DND-41 (cell line): ENCODE results near the gene FAM98B.

Experiments
- ATAC-seq: fragments of 200-7000 bp; cut with Tn5 transposase; 3 replicates; pipeline ENCODE4 v1.9.1; 2021; ENCODE audit warnings: low read depth; ENCODE audit not compliant: insufficient read depth
- DNase-seq: peaks from one replicate; pipeline ENCODE4 v3.0.0-alpha.2; 2020
- H2AFZ ChIP-seq: 2 replicates; pipeline ENCODE4 v1.6.0; 2012; ENCODE audit warnings: low read depth, low read length
- H3K27ac ChIP-seq: 2 replicates; pipeline ENCODE4 v1.5.1; 2012; ENCODE audit warnings: low read length, inconsistent platforms
- H3K27me3 ChIP-seq: fragments of 200-600 bp; sonication (generic); 2 replicates; pipeline ENCODE4 v1.6.0; 2012; ENCODE audit warnings: low read length, mild to moderate bottlenecking, inconsistent platforms; ENCODE audit not compliant: insufficient read depth, poor library complexity
- H3K36me3 ChIP-seq: 2 replicates; pipeline ENCODE4 v1.5.1; 2012; ENCODE audit warnings: low read length, inconsistent platforms; ENCODE audit not compliant: insufficient read depth
- H3K4me1 ChIP-seq: 2 replicates; pipeline ENCODE4 v1.5.1; 2012; ENCODE audit warnings: mild to moderate bottlenecking, low read length; ENCODE audit not compliant: insufficient read depth
- H3K4me2 ChIP-seq: 2 replicates; pipeline ENCODE4 v1.6.0; 2012; ENCODE audit warnings: mild to moderate bottlenecking, moderate library complexity, low read length, inconsistent platforms; ENCODE audit not compliant: insufficient read depth
- H3K4me3 ChIP-seq, 2 experiments: fragments of 200-600 bp in 1 of 2; shearing (Covaris generic) in 1 of 2; 2 replicates each; pipeline ENCODE4 v1.5.1; 2012 to 2016; ENCODE audit warnings: inconsistent platforms in 2 of 2, low read length in 2 of 2, mild to moderate bottlenecking in 2 of 2, low read depth in 1 of 2, moderate library complexity in 1 of 2
- H3K79me2 ChIP-seq: 2 replicates; pipeline ENCODE4 v1.6.0; 2012; ENCODE audit warnings: low read length, inconsistent platforms; ENCODE audit not compliant: insufficient read depth
- H3K9ac ChIP-seq: 2 replicates; pipeline ENCODE4 v1.6.0; 2012; ENCODE audit warnings: low read depth, mild to moderate bottlenecking, inconsistent platforms, low read length, moderate library complexity
- H3K9me3 ChIP-seq: 2 replicates; pipeline ENCODE4 v1.5.1; 2012; ENCODE audit warnings: low read length, moderate library complexity, mild to moderate bottlenecking, inconsistent platforms; ENCODE audit not compliant: insufficient read depth, severe bottlenecking
- H4K20me1 ChIP-seq: 2 replicates; pipeline ENCODE4 v1.6.0; 2012; ENCODE audit warnings: low read length; ENCODE audit not compliant: insufficient read depth
- EZH2 ChIP-seq: IDR thresholded peaks from 3 replicates; pipeline ENCODE4 v1.6.1; 2012; ENCODE audit warnings: borderline replicate concordance, low read depth, mild to moderate bottlenecking, moderate library complexity, low read length, inconsistent platforms; ENCODE audit not compliant: severe bottlenecking
- TF ChIP-seq, protein P1 (sequence below): IDR thresholded peaks from 2 replicates; pipeline ENCODE4 v1.5.1; 2012; ENCODE audit warnings: borderline replicate concordance, low read length, moderate library complexity, mild to moderate bottlenecking; ENCODE audit not compliant: poor library complexity, severe bottlenecking; ENCODE audit errors: extremely low read depth

Gene FAM98B

GRCh38 chr15:38487378-38487777 is 33.5 kb downstream of the FAM98B start:
- H3K4me3 ChIP-seq: no peak overlapping the region
- ATAC-seq (no peak), DNase-seq (no peak)
- H3K4me1 ChIP-seq: no peaks in the 10 kb centered on the region
- no peak overlapping the region for H3K4me2 ChIP-seq
- H3K27me3 ChIP-seq: no peaks in the 10 kb centered on the region
- no peak overlapping the region for H3K9ac ChIP-seq
- no peaks in the 10 kb centered on the region for H3K79me2 ChIP-seq
- H4K20me1 ChIP-seq: no peaks in the 10 kb centered on the region
- H3K9me3 ChIP-seq: no peaks in the 10 kb centered on the region
- H3K36me3 ChIP-seq: peaks cover 34% of the 10 kb centered on the region; the same call in 1 of the 2 replicates
- H3K27ac ChIP-seq: no peak overlapping the region
- TF ChIP-seq, protein P1, sequence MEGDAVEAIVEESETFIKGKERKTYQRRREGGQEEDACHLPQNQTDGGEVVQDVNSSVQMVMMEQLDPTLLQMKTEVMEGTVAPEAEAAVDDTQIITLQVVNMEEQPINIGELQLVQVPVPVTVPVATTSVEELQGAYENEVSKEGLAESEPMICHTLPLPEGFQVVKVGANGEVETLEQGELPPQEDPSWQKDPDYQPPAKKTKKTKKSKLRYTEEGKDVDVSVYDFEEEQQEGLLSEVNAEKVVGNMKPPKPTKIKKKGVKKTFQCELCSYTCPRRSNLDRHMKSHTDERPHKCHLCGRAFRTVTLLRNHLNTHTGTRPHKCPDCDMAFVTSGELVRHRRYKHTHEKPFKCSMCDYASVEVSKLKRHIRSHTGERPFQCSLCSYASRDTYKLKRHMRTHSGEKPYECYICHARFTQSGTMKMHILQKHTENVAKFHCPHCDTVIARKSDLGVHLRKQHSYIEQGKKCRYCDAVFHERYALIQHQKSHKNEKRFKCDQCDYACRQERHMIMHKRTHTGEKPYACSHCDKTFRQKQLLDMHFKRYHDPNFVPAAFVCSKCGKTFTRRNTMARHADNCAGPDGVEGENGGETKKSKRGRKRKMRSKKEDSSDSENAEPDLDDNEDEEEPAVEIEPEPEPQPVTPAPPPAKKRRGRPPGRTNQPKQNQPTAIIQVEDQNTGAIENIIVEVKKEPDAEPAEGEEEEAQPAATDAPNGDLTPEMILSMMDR: no peak
- no peak for TF ChIP-seq EZH2
- no peak overlapping the region for H2AFZ ChIP-seq

DNA sequence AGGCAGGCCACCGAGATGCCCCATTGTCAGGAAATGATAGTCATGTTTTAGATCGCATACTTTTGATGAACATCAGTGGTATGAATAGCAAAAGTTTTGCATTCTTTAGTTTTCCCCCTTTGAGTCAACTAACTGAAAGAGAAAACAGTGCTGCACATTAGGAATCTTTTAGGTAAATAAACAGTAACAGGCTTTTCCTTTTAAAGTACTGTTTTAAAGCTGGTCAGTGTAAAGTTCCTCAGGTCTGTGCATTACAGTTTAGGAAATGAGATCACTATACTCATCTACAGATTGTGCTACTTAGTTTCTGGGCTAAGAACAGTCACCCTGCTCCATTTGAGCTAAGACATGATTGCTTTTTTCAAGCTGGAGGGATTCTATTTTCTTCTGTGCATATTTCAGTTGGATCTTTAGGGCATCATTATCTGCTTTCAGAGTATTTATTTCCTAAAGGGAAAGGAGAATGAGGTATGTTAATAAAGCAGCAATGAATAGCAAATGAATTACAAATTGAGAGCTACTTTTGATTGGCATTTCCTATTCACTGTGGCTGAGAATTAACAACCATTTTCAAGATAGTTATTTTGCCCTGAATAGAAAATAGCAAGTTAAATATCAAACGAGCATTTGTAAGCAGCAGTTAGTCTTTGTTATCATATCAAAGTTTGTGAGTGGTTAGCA is 36.5 kb downstream of the FAM98B start:
- Histone ChIP-seq H3K4me3 (no peak overlapping the region), H3K27me3 (no peaks in the 10 kb centered on the region), H3K9ac (no peak overlapping the region), H2AFZ (no peak overlapping the region), H3K27ac (no peak overlapping the region), H3K4me1 (no peaks in the 10 kb centered on the region), H3K79me2 (no peaks in the 10 kb centered on the region), H3K36me3 (peaks cover 43% of the 10 kb centered on the region; the same call in 1 of the 2 replicates), H4K20me1 (no peaks in the 10 kb centered on the region), H3K9me3 (no peaks in the 10 kb centered on the region), H3K4me2 (no peak overlapping the region)
- DNase-seq: no peak
- TF ChIP-seq EZH2: no peak
- TF ChIP-seq, protein P1: no peak
- ATAC-seq: no peak

GRCh38 chr15:38496151-38496550 is 42.2 kb downstream of the FAM98B start:
- Histone ChIP-seq H4K20me1 (no peaks in the 10 kb centered on the region), H3K4me1 (no peaks in the 10 kb centered on the region), H3K4me3 (no peak overlapping the region), H3K27me3 (no peaks in the 10 kb centered on the region), H3K9ac (no peak overlapping the region), H3K36me3 (peaks cover 38% of the 10 kb centered on the region), H3K79me2 (no peaks in the 10 kb centered on the region), H3K27ac (no peak overlapping the region), H2AFZ (no peak overlapping the region), H3K4me2 (no peak overlapping the region), H3K9me3 (no peaks in the 10 kb centered on the region)
- TF ChIP-seq EZH2: no peak
- TF ChIP-seq, protein P1: no peak
- DNase-seq (no peak), ATAC-seq (no peak)

DNA sequence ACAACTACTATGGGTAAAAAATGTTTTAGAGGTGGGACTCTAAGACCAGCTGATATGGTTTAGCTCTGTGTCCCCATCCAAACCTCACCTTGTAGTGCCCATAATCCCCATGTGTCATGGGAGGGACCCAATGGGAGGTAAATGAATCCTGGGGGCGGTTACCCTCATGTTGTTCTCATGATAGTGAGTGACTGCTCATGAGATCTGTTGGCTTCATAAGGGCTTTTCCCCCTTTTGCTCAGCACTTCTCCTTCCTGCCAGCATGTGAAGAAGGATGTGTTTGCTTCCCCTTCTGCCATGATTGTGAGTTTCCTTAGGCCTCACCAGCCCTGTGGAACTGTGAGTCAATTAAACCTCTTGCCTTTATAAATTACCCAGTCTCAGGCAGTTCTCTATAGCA is 45.7 kb downstream of the FAM98B start:
- no peak overlapping the region for H3K4me3 ChIP-seq
- H3K9ac ChIP-seq: no peak overlapping the region
- no peaks in the 10 kb centered on the region for H3K27me3 ChIP-seq
- H3K4me1 ChIP-seq: no peaks in the 10 kb centered on the region
- DNase-seq: no peak
- ATAC-seq: no peak
- no peak overlapping the region for H3K4me2 ChIP-seq
- TF ChIP-seq, protein P1: no peak
- TF ChIP-seq EZH2: no peak
- H3K79me2 ChIP-seq: no peaks in the 10 kb centered on the region
- H3K9me3 ChIP-seq: no peaks in the 10 kb centered on the region
- H4K20me1 ChIP-seq: no peaks in the 10 kb centered on the region
- no peak overlapping the region for H3K27ac ChIP-seq
- H2AFZ ChIP-seq: no peak overlapping the region
- peaks cover 46% of the 10 kb centered on the region for H3K36me3 ChIP-seq
